Natural killer cell treated with Interleukin-12 subunit alpha and Interleukin-12 subunit beta and Interleukin-15 and Interleukin-18, amount 100 ng/mL, for 72 hours (primary cell): ENCODE measurements around the gene PLCZ1. TPM values are rescaled to one million over a fixed set of nuclear protein-coding genes. Genes with fewer than 3 reads are reported as not detected.

Experiments used
- ATAC-seq, 2 donors: fragments of 150-1000 bp; cut with Tn5 transposase in 1 of 2; sonication (Bioruptor Pico), chemical (Tn5 transposase) in 1 of 2; 2 replicates each; pipeline ENCODE4 v1.10.0; 2021
- DNase-seq: peaks from one replicate; pipeline ENCODE4 v3.0.0; 2022; ENCODE audit warnings: low spot score
- H3K27ac Mint-ChIP-seq, 2 donors: 1 replicate in 1 of 2; 2 replicates in 1 of 2; pipeline ENCODE4 v1.8.0; 2022; ENCODE audit warnings: mixed read lengths in 2 of 2, mild to moderate bottlenecking in 1 of 2, moderate library complexity in 1 of 2
- H3K27me3 Mint-ChIP-seq, 2 donors: 1 replicate in 1 of 2; 2 replicates in 1 of 2; pipeline ENCODE4 v1.8.0; 2022; ENCODE audit warnings: mixed read lengths in 2 of 2
- H3K36me3 Mint-ChIP-seq: one replicate; pipeline ENCODE4 v1.8.0; 2022; ENCODE audit warnings: mixed read lengths
- H3K4me1 Mint-ChIP-seq, 2 donors: 1 replicate in 1 of 2; 2 replicates in 1 of 2; pipeline ENCODE4 v1.8.0; 2022; ENCODE audit warnings: low read depth in 2 of 2, mixed read lengths in 2 of 2, mild to moderate bottlenecking in 1 of 2
- H3K4me3 Mint-ChIP-seq: one replicate; pipeline ENCODE4 v1.8.0; 2022; ENCODE audit warnings: mixed read lengths
- H3K9me3 Mint-ChIP-seq: 2 replicates; pipeline ENCODE4 v1.8.0; 2022; ENCODE audit warnings: mixed read lengths
- total RNA-seq, 2 donors: library from RNA; stranded (reverse); gene quantifications; one replicate each; pipeline ENCODE4 v1.2.3, GENCODE V29; 2022

PLCZ1 gene
- total RNA-seq, 2 donors from 2014 or later, result not detected

GRCh38 chr12:18684430-18684829, 53.4 kb downstream of the PLCZ1 start:
- no peaks in the 10 kb centered on the region for H3K4me1 Mint-ChIP-seq
- ATAC-seq (no peak), DNase-seq (no peak)
- H3K9me3 Mint-ChIP-seq, result peaks cover 3% of the 10 kb centered on the region
- no peak overlapping the region for H3K27ac Mint-ChIP-seq
- H3K27me3 Mint-ChIP-seq, result no peaks in the 10 kb centered on the region
- no peaks in the 10 kb centered on the region for H3K36me3 Mint-ChIP-seq
- no peak overlapping the region for H3K4me3 Mint-ChIP-seq

GRCh38 chr12:18683327-18684013, 54.3 kb downstream of the PLCZ1 start:
- H3K27me3 Mint-ChIP-seq, result no peaks in the 10 kb centered on the region
- no peaks in the 10 kb centered on the region for H3K36me3 Mint-ChIP-seq
- no peak for DNase-seq
- no peak overlapping the region for H3K4me3 Mint-ChIP-seq
- H3K4me1 Mint-ChIP-seq, result no peaks in the 10 kb centered on the region
- peaks cover 3% of the 10 kb centered on the region for H3K9me3 Mint-ChIP-seq
- ATAC-seq, result no peak
- no peak overlapping the region for H3K27ac Mint-ChIP-seq

- no peak overlapping the region for H3K27ac Mint-ChIP-seq
- ATAC-seq (no peak), DNase-seq (no peak)
- H3K36me3 Mint-ChIP-seq, result no peaks in the 10 kb centered on the region
- H3K9me3 Mint-ChIP-seq, result peaks cover 5% of the 10 kb centered on the region
- no peaks in the 10 kb centered on the region for H3K27me3 Mint-ChIP-seq
- H3K4me3 Mint-ChIP-seq, result no peak overlapping the region
- no peaks in the 10 kb centered on the region for H3K4me1 Mint-ChIP-seq
These were observed 56.0 kb downstream of the PLCZ1 start for GRCh38 chr12:18681818-18682217.

- Mint-ChIP-seq H3K27ac (no peak overlapping the region), H3K27me3 (no peaks in the 10 kb centered on the region), H3K4me3 (no peak overlapping the region), H3K9me3 (peaks cover 15% of the 10 kb centered on the region), H3K36me3 (no peaks in the 10 kb centered on the region), H3K4me1 (no peaks in the 10 kb centered on the region)
- ATAC-seq (no peak), DNase-seq (no peak)
These were observed 60.7 kb downstream of the PLCZ1 start for GRCh38 chr12:18676996-18677588.

- Mint-ChIP-seq H3K27me3 (no peaks in the 10 kb centered on the region), H3K4me3 (no peak overlapping the region), H3K9me3 (peaks cover 17% of the 10 kb centered on the region), H3K27ac (no peak overlapping the region), H3K4me1 (no peaks in the 10 kb centered on the region), H3K36me3 (no peaks in the 10 kb centered on the region)
- ATAC-seq (no peak), DNase-seq (no peak)
These were observed 61.7 kb downstream of the PLCZ1 start for GRCh38 chr12:18676141-18676540.

GRCh38 chr12:18658829-18659228, 79.0 kb downstream of the PLCZ1 start:
- peaks cover 4% of the 10 kb centered on the region for H3K36me3 Mint-ChIP-seq
- ATAC-seq, result no peak
- DNase-seq, result no peak

GRCh38 chr12:18658179-18658578, 79.6 kb downstream of the PLCZ1 start:
- Mint-ChIP-seq H3K27ac (no peak overlapping the region), H3K4me3 (no peak overlapping the region), H3K4me1 (no peaks in the 10 kb centered on the region), H3K9me3 (peaks cover 23% of the 10 kb centered on the region), H3K36me3 (peaks cover 4% of the 10 kb centered on the region), H3K27me3 (no peaks in the 10 kb centered on the region)
- DNase-seq (no peak), ATAC-seq (no peak)

More at GRCh38 chr12:18658829-18659228, 79.0 kb downstream of the PLCZ1 start:
- H3K4me3 Mint-ChIP-seq, result no peak overlapping the region
- no peak overlapping the region for H3K27ac Mint-ChIP-seq
- peaks cover 23% of the 10 kb centered on the region for H3K9me3 Mint-ChIP-seq
- no peaks in the 10 kb centered on the region for H3K27me3 Mint-ChIP-seq
- no peaks in the 10 kb centered on the region for H3K4me1 Mint-ChIP-seq

GRCh38 chr12:18655351-18655750, 82.5 kb downstream of the PLCZ1 start:
- Mint-ChIP-seq H3K4me3 (no peak overlapping the region), H3K9me3 (peaks cover 21% of the 10 kb centered on the region), H3K36me3 (no peaks in the 10 kb centered on the region), H3K4me1 (no peaks in the 10 kb centered on the region), H3K27ac (no peak overlapping the region), H3K27me3 (no peaks in the 10 kb centered on the region)
- no peak for DNase-seq
- no peak for ATAC-seq

- H3K27ac Mint-ChIP-seq, result no peak overlapping the region
- no peak overlapping the region for H3K4me3 Mint-ChIP-seq
- ATAC-seq (no peak), DNase-seq (no peak)
- peaks cover 33% of the 10 kb centered on the region for H3K9me3 Mint-ChIP-seq
- no peaks in the 10 kb centered on the region for H3K4me1 Mint-ChIP-seq
- H3K27me3 Mint-ChIP-seq, result no peaks in the 10 kb centered on the region
- no peaks in the 10 kb centered on the region for H3K36me3 Mint-ChIP-seq
These were observed 84.3 kb downstream of the PLCZ1 start for GRCh38 chr12:18653465-18653864.

GRCh38 chr12:18652596-18652995, 85.2 kb downstream of the PLCZ1 start:
- DNase-seq (no peak), ATAC-seq (no peak)
- H3K36me3 Mint-ChIP-seq, result no peaks in the 10 kb centered on the region
- no peaks in the 10 kb centered on the region for H3K4me1 Mint-ChIP-seq
- no peak overlapping the region for H3K27ac Mint-ChIP-seq
- peaks cover 28% of the 10 kb centered on the region for H3K9me3 Mint-ChIP-seq
- H3K4me3 Mint-ChIP-seq, result no peak overlapping the region
- H3K27me3 Mint-ChIP-seq, result no peaks in the 10 kb centered on the region

- Mint-ChIP-seq H3K27ac (no peak overlapping the region), H3K27me3 (no peaks in the 10 kb centered on the region), H3K36me3 (no peaks in the 10 kb centered on the region), H3K9me3 (peaks cover 25% of the 10 kb centered on the region), H3K4me1 (no peaks in the 10 kb centered on the region), H3K4me3 (no peak overlapping the region)
- DNase-seq, result no peak
- ATAC-seq, result no peak
These were observed 86.3 kb downstream of the PLCZ1 start for GRCh38 chr12:18651525-18651924.

- no peak for ATAC-seq
- Mint-ChIP-seq H3K36me3 (no peaks in the 10 kb centered on the region), H3K4me3 (no peak overlapping the region), H3K9me3 (peaks cover 23% of the 10 kb centered on the region), H3K27me3 (no peaks in the 10 kb centered on the region), H3K27ac (no peak overlapping the region), H3K4me1 (no peaks in the 10 kb centered on the region)
- no peak for DNase-seq
These were observed 91.4 kb downstream of the PLCZ1 start for GRCh38 chr12:18646286-18646890.

GRCh38 chr12:18644564-18644963, 93.2 kb downstream of the PLCZ1 start:
- Mint-ChIP-seq H3K27me3 (no peaks in the 10 kb centered on the region), H3K4me3 (no peak overlapping the region), H3K36me3 (no peaks in the 10 kb centered on the region), H3K9me3 (peaks cover 15% of the 10 kb centered on the region), H3K27ac (no peak overlapping the region), H3K4me1 (no peaks in the 10 kb centered on the region)
- ATAC-seq (no peak), DNase-seq (no peak)

GRCh38 chr12:18643681-18644080, 94.1 kb downstream of the PLCZ1 start:
- Mint-ChIP-seq H3K36me3 (no peaks in the 10 kb centered on the region), H3K27ac (no peak overlapping the region), H3K9me3 (peaks cover 8% of the 10 kb centered on the region), H3K4me3 (no peak overlapping the region), H3K27me3 (no peaks in the 10 kb centered on the region), H3K4me1 (no peaks in the 10 kb centered on the region)
- DNase-seq (no peak), ATAC-seq (no peak)
